IPS-NIHi7 (cell line): ENCODE results near the gene CHAC1.
"Not testable (repeated sequence)": the region's sequence is repeated elsewhere in the genome, so short reads cannot be mapped to it uniquely, and the experiment has no call there.

Experiments used
- DNase-seq: peaks from one replicate; pipeline ENCODE4 v3.0.0; 2012; ENCODE audit warnings: mixed read lengths; ENCODE audit errors: extremely low spot score

CHAC1 gene

DNA sequence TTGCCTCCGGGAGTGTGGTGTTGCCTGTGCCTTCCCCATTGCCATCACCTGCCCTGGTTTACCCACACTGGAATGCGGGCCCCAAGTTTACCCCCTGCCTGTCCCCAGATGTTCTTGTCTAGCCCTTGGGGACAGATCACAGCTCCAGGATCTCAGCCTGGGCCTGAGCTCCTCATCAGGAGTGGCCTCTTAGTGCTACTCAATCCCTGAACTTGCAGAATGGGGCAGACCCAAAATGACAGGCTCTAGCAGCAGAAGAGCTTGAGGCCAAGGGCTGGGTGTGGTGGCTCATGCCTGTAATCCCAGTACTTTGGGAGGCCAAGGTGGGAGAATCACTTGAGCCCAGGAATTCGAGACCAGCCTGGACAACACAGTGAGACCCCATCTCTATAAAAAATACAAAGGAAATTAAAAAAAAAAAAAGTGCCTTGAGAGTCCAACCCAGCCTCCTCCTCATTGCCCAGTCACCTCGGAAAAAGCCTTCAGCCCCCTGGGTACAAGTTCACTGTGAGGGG lies 3.8 kb downstream of the CHAC1 start:
- DNase-seq: no peak

DNA sequence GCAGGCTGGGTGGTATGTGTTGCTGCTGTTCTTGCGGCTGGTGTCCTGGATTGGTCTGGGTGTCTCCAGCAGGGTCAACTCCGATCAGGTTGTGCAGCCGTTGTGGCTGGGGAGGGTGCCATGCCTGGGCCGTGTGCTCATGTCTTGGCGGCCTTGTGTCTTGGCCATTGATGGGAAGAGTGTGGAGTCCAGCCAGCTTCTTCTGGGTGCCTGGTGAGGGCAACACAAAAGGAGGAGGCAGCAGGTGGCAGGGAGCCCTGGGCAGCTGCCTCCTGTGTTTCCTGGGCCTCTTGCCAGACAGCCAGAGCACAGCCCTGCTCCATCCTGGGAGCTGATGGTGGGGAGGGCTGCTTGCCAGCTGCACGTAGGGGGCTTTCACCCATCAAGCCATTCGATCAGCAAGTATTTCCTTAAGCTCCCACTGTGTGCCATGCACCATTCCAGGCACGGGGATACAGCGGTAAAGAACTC lies 4.3 kb downstream of the CHAC1 start:
- no peak for DNase-seq

DNA sequence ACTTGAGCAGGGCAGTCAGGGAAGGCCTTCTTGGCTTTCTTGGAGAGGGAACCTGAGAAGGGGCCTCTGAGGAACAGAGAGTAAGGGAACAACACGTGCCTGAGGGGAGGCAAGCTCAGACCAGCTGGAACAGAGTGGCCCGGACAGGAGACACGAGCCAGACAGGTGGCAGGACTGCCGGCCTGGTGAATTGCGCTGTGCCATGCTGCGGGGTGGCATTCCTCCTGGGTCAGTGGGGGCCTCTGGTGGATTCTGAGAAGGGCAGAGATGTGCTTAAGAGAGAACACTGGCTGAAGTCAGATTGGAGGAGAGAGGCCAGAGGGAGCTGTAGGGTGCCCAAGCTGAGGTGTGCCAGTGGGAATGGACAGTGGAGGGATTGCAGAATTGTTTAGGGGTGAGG lies 4.9 kb downstream of the CHAC1 start:
- DNase-seq: no peak

DNA sequence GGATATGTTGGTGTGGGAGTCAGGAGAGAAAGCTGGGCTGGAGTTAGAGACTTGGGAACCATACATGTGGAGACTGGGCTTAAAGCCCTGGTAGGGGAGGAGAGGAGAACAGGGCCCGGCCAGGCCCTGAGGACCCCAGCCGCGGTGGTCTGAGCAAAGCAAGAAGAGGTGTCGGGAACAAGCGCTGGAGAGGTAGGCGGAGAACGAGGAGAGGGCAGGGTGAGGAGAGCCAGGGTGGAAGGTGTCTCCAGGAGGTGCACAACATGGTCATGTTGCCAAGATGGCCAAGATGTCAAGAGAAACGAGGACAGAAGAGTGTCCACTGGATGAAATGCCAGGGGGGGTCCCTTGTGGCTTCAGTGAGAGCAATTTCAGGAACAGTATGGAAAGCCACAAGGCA lies 5.5 kb downstream of the CHAC1 start:
- no peak for DNase-seq

DNA sequence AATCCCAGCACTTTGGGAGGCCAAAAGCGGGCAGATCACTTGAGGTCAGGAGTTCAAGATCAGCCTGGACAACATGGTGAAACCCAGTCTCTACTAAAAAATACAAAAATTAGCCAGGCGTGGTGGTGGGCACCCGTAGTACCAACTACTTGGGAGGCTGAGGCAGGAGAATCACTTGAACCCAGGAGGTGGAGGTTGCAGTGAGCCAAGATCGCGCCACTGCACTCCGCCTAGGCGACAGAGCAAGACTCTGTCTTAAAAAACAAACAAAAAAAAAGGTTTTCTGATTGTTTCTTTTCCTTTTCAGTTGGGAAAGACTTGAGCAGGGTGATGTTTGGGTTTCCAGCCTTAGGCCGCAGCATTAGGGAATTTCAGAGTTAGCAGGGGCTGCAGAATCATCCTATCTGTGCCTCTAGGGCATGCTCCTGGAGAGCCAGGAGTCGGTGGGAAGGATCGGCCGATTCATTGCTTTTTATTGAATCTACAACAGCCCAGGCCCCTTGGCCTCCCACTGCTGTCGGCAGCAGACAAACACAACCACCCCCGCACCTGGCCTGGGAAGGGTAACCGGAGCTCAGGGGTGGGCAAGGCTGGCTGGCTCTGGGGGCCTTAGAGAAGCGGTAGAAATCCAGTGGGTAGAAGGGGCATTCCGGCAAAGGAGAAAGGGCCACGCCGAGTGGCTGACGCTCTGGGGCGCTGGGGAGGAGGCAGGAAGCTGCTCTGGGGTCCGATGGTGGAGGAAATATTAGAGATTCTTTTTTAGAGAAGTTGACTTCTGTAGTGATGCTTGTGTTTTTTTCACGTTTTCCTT lies 6.3 kb downstream of the CHAC1 start:
- peak; percentile 64 for DNase-seq

DNA sequence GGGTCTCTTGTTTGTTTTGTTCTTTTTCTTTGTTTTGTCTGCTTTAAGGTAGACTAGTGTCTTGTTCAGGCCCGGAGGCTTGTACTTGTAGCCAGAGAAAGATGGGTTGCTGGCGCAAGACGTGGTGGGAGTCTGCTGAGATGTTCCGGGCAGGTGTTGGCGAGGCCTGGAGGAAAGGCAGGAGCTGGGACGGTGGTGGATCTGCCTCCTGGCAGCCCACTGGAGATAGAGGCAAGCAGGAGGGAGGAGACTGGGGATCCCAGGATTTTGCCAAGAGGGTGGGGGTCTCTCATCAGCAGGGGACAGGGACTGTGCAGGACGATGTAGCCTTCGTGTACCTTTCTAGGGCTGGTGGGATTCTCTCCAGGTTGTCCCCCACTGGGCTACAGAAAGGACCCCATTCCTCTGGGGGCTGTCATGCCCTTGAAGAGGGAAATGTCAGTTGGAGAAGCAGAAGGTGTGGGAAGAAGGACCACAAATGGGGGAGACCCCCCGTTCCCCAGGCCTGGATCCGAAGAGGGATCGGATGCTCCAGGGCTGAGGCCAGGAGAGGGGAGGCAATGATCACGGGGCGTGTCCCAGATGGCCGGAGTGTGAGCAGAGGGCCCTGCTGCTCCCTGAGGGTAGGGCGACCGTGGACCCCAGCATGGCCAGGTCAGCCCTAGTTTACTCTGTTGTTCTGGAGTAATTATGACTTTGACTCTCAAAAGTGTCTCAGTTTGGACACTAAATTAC lies 7.0 kb downstream of the CHAC1 start:
- DNase-seq: no peak

DNA sequence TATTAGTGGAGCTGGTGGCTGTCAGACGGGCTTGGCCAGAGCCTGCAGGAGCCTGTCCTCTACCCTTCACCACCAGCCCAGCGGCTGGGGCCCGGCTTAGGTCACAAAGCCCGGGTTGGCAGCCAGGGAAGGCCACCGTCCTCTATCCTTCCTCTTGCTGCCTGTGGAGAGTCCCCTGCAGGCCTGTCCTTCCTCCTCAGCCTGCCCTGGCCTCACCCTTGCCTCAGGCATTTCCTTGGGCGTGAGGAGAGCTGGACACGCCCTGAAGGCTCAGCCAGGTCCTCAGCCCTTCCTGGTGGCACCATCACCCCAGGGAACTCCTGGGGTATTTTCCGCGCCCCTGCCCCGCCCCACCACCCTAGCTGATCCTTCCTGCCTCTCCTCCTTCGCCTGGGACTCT lies 7.7 kb downstream of the CHAC1 start:
- no peak for DNase-seq

DNA sequence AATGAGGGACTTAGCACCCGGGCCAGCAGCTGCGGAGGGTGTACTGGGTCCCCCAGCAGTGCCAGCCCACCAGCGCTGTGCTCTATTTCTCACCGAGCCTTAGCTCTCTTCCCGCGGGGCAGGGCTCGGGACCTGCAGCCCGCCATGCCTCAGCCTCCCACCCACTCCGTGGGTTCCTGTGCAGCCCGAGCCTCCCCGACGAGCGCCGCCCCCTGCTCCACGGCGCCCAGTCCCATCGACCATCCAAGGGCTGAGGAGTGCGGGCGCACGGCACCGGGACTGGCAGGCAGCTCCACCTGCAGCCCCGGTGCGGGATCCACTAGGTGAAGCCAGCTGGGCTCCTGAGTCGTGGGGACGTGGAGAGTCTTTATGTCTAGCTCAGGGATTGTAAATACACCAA lies 8.5 kb downstream of the CHAC1 start:
- DNase-seq: not testable (repeated sequence)

DNA sequence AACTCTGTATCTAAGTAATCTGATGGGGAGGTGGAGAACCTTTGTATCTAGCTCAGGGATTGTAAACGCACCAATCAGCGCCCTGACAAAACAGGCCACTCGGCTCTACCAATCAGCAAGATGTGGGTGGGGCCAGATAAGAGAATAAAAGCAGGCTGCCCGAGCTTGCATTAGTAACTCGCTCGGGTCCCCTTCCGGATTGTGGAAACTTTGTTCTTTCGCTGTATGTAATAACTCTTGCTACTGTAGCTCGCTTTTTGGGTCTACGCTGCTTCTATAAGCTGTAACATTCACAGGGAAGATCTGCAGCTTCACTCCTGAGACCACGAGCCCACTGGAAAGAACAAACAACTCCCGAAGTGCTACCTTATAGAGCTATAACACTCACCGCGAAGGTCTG lies 9.0 kb downstream of the CHAC1 start:
- not testable (repeated sequence) for DNase-seq

DNA sequence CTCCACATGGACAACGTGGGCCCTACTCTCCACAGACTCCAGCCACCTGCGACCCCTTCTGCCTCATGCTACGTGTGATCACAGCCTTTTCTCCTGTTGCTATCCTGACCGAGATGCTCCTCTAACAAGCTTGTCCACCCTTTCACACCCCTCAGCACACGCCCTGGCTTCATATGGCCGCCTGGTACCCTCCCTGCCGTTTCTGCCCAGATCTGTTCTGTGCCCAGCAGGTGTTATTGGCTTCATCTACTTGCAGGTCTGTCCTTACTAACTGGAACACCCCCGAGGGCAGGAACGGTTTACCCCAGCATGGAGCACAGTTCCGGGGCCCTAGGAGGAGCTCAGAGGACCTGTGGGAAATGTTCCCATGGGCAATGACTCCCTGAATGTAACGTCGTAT lies 9.9 kb downstream of the CHAC1 start:
- DNase-seq: no peak

DNA sequence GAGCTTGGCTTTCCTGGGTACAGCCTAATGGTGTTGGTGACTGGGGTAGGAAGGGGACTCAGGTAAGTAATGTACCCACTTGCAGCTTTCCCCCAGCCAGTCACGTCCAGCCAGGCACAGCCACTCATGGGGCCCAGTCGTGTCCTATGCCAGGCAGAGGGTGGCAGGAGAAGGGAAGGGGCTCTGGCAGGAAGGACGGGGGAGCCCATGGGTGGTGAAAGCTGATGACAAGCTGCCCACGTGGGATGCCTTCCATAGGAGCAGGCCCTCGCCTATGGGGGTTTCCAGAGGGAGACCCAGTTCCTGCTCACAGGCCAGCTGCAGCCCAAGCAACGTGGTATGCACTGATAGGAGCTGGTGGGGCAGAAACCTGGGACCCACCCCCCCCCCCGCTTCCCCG lies 10.7 kb downstream of the CHAC1 start:
- no peak for DNase-seq

DNA sequence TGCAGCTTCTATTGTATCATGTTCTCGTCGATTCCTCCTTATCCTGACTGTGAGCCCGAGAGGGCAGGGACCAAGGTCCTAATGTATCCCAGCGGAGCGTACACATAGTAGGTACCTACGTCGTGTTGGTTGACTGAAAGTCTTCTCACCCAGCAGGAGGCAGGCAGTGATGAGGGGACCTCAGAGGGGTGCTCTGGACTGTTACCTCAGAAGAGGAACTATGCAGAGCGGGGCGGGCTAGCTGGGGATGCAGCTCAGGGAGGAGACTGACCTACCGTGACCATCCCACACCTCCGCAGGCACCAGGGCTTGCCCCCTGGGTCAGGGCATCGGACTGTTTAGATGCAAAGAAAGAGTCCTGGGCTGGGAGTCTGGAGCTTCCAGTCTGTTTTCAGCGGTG lies 11.4 kb downstream of the CHAC1 start:
- no peak for DNase-seq

DNA sequence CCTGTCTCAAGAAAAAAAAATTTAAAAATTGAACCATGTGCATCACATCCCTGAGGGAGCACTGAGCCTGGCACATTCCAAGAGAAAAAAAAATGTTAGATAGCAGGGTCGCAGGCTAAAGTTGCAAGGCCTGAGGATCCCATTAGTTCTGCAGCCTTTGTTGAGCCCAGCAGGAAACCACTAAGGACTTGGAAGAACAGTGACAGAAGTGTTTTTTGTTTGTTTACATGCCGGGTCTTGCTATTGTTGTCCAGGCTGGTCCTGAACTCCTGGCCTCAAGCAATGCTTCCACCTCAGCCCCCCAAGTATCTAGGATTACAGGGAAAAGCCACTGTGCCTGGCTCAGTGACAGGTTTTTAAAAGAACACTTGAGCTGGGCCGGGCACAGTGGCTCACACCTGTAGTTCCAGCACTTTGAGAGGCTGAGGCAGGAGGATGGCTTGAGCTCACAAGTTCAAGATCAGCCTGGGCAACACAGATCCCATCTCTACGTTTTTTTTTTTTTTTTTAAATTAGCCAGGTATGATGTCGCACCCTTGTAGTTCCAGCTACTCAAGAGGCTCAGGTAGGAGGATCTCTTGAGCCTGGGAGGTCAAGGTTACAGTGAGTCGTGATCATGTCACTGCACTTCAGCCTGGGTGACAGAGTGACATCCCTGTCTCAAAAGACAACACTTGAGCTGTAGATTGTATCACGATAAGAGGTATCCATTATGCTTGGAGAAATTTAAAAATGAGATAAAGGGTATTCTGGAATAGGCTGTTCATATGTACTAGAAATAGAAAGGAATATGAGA lies 15.2 kb downstream of the CHAC1 start:
- no peak for DNase-seq

DNA sequence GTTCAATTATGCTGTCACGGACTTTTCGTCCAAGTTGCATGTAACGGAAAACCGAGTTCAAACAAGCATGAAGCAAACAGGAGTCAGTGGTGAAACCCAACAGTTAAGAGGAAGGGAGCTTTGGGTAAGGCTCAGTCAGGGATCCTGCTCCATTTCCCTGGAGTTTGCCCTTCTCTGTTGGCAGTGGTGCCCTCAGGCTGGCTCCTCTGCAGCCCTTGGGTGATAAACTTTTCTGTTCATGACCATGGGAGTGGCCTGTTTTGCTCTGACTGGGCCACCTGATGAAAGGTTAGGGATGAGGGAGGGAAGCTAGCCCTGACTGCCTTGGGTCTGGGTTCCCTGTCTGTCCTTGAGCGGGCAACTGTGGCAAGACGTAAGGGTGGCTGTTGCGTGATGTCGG lies 16.1 kb downstream of the CHAC1 start:
- no peak for DNase-seq

DNA sequence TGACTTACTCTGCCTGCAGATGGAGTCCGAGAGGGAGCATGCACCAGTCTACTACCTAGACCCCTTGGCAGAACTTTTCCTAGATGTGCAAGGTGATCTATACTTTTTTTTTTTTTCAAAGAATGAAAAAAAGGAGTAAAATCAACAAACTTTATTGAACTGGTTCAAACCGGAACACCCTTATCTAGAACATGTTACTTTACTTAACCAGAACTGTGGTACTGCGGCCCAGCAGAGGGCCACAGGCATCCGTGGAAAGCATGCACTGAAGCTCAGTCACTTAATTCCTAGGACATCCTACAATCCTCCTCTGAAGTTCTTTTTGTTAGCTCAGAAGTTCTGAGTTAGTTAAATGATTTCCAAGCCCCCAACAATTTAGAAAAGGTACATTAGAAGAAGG lies 21.6 kb downstream of the CHAC1 start:
- DNase-seq: no peak

DNA sequence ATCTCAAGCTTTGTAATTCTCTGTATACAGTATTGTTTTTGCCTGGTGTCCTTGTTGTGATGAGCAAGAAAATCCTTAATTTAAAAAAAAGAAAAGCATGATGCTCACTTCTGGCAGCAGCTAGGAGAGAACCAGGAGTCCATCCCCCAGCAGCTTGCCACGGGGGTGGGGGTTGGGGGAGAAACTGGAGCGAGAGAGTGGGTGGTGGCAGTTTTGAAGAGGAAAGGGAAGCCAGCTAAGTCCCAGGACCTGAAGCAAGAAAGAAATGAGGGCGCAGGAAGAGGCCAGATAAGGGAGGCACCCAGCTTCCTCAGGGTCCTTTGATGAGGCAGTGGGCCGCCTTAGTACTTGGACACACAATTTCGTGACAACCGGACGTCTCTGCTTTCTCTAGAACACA lies 23.5 kb downstream of the CHAC1 start:
- no peak for DNase-seq

DNA sequence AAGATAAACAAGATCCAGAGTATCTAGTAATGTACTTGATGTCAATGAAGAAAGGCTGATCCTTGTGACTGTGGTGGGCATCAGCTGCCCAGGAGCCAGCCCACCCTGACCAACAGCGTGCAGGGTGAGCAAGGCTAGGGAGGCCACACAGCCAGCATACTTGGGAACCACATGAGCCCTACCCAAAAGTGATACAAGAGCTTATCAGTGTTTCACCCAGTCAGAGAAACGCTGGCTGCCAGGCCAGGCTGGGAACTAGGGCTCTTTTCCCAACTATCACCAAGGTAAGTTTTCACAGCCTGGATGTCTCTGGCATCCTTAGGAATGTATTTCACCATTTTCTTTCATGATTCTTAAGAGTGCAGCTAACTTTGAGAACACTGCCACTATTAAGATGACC lies 24.9 kb downstream of the CHAC1 start:
- no peak for DNase-seq

DNA sequence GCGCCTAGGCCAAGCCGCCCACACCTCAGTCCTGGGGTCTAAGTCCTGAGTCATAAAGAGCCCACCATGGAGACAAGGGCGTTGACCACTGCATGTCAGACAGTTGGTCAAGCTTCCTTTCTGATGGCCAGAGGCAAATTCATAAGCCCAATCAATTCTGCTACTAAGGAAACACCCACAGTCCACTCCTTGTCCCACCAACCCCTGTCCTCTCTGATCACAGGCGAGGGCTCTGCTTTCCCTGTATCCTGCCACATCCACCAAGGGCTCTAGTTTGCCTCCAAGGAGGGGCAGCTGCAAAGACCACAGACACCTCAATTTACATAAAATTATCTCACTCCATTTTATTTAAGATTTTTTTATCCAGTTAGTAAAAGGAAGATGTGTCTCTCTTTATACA lies 25.3 kb downstream of the CHAC1 start:
- DNase-seq: no peak

DNA sequence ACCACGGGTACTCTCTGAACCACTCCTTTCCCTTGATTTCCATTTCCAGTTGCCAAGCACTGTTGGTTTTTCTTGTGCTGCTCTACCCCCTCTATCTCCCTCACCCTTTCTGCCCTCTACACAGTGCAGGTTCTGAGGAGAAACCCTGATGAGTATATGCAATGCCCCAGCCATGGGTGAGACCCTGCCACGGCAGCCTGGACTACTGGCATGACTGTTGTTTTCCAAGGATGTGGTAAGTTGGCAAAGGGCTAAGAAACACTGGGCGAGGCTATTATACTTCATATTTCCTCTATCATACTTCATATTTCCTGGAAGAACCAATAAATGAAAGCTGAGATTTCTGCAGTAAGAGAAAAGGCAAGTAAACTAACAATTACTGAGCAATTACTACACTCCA lies 27.9 kb downstream of the CHAC1 start:
- DNase-seq: no peak

DNA sequence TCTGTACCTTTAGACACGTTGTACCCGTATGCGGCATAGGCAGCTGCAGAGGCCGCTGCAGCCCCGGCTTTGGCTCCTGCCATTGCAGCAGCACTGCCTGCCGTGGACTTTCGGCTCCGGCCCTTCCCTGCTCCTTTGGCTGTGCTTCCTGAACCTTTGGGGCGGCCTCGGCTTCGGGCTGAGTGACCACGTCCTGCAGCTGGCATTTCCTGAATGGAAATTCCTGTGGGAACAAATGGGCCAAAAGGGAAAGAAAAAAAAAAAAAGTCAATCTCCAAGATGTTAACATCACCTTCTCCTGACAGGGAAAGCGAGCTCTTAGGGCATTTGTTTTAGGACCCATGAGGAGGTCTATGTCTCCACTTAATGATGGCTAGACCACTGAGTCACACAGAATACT lies 29.6 kb downstream of the CHAC1 start:
- no peak for DNase-seq

DNA sequence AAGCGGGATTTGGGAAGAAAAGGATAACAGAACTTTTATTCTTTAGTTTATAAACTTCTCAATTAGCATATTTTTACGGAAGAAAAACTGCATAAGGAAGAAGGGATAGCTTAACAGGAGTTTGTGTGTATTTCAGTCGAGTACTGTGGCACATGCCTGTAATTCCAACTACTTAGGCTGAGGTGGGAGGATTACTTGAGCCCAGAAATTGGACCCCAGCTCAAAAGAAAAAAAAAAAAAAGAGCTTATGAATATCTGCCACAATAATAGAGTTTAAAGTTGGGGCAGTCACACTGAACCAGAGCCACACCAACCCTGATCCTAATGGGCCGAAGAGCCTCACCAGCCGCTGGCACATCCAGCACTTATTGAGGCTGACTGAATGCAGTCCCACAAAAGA lies 31.1 kb downstream of the CHAC1 start:
- no peak for DNase-seq

DNA sequence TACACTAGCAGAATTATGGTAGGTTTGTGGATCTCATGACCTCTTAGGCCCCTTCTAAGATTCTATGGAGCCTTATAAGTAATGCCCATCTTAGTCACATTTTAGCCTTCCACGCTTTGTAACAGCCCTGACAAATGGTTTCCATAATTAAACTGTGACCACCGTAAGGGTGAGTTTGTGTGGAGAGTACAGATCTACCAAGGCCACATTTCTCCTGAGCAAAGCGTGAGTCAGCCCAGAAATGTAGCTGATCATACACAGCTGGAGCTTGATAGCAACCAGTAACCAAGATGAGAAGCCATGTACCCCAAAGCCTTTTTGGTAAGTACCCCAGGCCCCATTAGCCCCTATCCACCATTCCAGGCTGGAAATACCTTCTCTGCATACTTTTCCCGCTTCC lies 31.7 kb downstream of the CHAC1 start:
- no peak for DNase-seq
